ENCODE measurements around the gene PAX7.

GRCh38 chr1:18632783-18633421 lies 2.3 kb downstream of the PAX7 start:
- TF ChIP-seq CTCF (IDR thresholded peaks at IDR 0.05) (no peak), ZFX (IDR thresholded peaks at IDR 0.05; ENCODE audit: borderline replicate concordance) (no peak)
